ENCODE results near the gene SLC26A3.

SLC26A3 gene

DNA sequence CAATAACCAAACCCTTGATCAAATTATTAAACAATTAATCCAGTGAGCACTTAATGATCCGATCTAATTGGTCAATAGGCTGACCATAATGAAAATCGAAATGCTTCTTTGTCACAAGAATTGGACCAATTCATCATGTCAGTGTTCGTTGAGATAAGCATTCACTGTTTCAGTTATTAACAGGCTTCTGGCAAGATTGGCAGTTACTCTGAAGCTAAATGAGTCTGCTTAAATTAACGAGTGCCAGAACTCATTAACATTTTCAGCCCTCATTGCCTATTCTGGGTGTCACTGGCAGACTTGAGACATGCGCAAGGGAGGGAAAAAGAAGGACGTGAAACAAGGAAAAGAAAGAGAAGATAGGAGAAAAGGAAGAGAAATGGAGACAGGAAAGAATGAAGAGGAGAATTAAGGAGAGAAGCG lies 30.7 kb upstream of the SLC26A3 start:
- H3K4me3 ChIP-seq (replicated peaks; ENCODE audit: low read depth, low read length), result no peak overlapping the region
- TF ChIP-seq, protein P1, sequence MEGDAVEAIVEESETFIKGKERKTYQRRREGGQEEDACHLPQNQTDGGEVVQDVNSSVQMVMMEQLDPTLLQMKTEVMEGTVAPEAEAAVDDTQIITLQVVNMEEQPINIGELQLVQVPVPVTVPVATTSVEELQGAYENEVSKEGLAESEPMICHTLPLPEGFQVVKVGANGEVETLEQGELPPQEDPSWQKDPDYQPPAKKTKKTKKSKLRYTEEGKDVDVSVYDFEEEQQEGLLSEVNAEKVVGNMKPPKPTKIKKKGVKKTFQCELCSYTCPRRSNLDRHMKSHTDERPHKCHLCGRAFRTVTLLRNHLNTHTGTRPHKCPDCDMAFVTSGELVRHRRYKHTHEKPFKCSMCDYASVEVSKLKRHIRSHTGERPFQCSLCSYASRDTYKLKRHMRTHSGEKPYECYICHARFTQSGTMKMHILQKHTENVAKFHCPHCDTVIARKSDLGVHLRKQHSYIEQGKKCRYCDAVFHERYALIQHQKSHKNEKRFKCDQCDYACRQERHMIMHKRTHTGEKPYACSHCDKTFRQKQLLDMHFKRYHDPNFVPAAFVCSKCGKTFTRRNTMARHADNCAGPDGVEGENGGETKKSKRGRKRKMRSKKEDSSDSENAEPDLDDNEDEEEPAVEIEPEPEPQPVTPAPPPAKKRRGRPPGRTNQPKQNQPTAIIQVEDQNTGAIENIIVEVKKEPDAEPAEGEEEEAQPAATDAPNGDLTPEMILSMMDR (IDR thresholded peaks at IDR 0.05; ENCODE audit: low read depth, low read length, missing control alignments), result no peak
- DNase-seq (ENCODE audit: extremely low read depth, low read depth), result no peak

DNA sequence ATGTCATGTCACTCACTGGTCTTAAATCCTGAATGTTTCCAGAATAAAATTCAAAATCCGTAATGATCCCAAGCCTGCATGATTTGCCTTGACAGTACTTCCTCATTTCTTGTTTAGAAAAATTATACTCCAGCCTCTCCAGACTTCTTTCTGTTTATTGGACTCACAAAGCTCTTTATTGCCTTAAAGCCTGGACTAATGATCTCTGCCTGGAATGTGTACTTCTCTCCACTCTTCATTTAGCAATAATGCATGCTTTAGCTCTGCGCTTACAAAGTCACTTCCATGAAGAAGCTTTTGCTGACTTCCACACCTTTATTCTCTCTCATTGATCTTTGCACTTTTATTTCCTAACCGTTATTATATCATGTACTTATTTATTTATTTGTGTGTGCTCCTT lies 27.4 kb upstream of the SLC26A3 start:
- TF ChIP-seq, protein P1 (IDR thresholded peaks at IDR 0.05; ENCODE audit: low read depth, low read length, missing control alignments), result no peak
- DNase-seq (ENCODE audit: extremely low read depth, low read depth), result no peak
- H3K4me3 ChIP-seq (replicated peaks; ENCODE audit: low read depth, low read length), result no peak overlapping the region

DNA sequence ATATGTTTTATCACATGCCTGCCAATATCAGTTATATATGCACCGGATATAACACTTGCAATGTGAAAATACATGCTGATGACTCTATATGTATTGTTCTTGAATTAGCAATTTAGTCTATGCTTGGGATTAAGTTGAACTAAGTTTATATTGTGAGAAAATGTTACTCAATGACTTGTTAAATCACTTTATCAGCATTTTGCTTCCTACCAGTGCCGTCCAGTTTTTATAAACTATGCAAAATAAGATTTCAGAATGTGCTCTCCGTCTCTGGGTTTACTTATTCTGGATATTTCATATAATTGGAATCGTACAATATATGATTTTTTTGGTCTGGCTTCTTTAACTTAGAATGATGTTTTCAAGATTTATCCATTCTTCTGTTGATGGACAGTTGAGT lies 25.5 kb upstream of the SLC26A3 start:
- no peak for DNase-seq (ENCODE audit: extremely low read depth, low read depth)
- H3K4me3 ChIP-seq (replicated peaks; ENCODE audit: low read depth, low read length), result no peak overlapping the region
- TF ChIP-seq, protein P1 (IDR thresholded peaks at IDR 0.05; ENCODE audit: low read depth, low read length, missing control alignments), result no peak

DNA sequence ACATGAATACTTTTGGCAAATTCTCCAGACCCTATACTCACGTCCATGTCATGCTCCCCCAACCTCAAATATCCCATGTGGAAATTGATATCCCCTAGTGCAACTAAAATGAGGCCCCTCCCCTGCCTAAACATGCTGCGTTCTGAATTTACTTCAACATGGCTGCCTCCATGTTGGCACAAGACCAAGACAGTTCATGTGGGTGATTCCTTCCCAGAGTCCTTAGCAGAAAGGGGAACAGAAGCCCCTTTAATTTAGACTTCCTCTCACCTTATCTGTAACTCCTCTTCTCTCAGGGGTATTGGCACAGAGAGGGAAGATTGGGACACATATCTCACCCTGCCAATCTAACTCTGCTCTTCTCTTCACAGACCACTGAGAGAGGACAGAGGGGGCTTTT lies 24.5 kb upstream of the SLC26A3 start:
- TF ChIP-seq, protein P1 (IDR thresholded peaks at IDR 0.05; ENCODE audit: low read depth, low read length, missing control alignments), result no peak
- H3K4me3 ChIP-seq (replicated peaks; ENCODE audit: low read depth, low read length), result no peak overlapping the region
- DNase-seq (ENCODE audit: extremely low read depth, low read depth), result no peak

DNA sequence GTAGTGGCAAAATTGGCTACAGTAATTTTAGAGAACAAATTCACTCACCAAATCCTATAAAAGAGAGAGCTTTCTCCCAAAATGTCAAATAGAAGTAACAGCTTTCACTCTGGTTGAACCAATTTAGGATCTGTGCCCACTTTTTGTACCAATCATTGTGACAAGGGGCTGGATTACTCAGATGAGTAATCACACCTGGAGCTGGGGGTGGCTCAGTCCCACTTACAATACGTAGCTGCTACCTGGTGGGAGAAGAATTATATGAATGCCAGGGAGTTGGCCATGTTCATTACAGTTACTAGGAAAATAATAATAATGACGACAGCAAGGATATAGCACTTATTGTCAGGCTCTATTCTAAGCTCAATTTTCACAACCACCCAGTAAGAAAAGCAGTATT lies 23.4 kb upstream of the SLC26A3 start:
- H3K4me3 ChIP-seq (replicated peaks; ENCODE audit: low read depth, low read length), result no peak overlapping the region
- TF ChIP-seq, protein P1 (IDR thresholded peaks at IDR 0.05; ENCODE audit: low read depth, low read length, missing control alignments), result no peak
- DNase-seq (ENCODE audit: extremely low read depth, low read depth), result no peak

DNA sequence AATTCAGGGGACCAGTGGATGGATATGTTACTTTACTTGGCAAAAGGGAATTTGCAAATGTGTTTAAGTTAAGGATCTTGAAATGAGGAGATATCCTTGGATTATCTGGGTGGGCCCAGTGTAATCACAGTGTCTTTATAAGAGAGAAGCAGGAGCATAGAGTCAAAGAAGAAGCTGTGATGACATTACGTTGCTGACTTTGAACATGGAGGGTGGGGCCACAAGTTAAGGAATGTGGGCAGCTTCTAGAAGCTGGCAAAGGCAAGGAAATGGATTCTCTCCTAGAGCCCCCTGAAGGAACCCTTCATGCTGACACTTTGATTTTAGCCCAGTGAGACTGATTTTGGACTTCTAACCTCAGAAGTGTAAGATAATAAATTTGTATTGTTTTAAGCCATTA lies 21.8 kb upstream of the SLC26A3 start:
- no peak overlapping the region for H3K4me3 ChIP-seq (replicated peaks; ENCODE audit: low read depth, low read length)
- TF ChIP-seq, protein P1 (IDR thresholded peaks at IDR 0.05; ENCODE audit: low read depth, low read length, missing control alignments), result no peak
- no peak for DNase-seq (ENCODE audit: extremely low read depth, low read depth)

DNA sequence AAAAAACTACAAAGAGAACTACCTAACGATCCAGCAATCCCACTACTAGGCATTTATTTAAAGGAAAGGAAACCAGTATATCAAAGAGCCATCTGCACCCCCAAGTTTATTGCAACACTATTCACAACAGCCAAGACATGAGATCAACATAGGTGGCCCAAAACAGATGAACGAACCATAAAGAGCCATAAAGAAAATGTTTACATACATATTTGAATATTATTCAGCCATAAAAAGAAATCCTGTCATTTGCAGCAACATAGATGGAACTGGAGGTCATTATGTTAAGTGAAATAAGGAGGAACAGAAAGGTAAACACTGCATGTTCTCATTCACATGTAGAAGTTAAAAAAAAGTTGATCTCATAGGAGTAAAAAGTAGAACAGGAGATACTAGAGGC lies 15.6 kb upstream of the SLC26A3 start:
- DNase-seq (ENCODE audit: extremely low read depth, low read depth), result no peak
- H3K4me3 ChIP-seq (replicated peaks; ENCODE audit: low read depth, low read length), result no peak overlapping the region
- TF ChIP-seq, protein P1 (IDR thresholded peaks at IDR 0.05; ENCODE audit: low read depth, low read length, missing control alignments), result no peak
